ENCODE results near the gene FOXL3.

- TF ChIP-seq CTCF (IDR thresholded peaks at IDR 0.05; ENCODE audit: insufficient read depth, low read length, poor library complexity, severe bottlenecking) (no peak), EZH2phosphoT487 (conservative IDR thresholded peaks at IDR 0.05; ENCODE audit: low read length) (no peak)
Observed at GRCh38 chr7:285731-286130, 4.2 kb upstream of the FOXL3 start.

All from SU-DHL-6 (cell line).